GM12878 (cell line): Measurements from ENCODE around the gene RBM6. TPM values are rescaled to one million over a fixed set of nuclear protein-coding genes. Genes with fewer than 3 reads are reported as not detected.

Source experiments
- ATAC-seq: fragments of 200-7000 bp; cut with Tn5 transposase; 3 replicates; pipeline ENCODE4 v1.9.1; 2020; ENCODE audit warnings: mild to moderate bottlenecking, moderate library complexity
- BruUV-seq: library from RNA; stranded (reverse); fragments of 400-500 nt; replicated peaks from 2 replicates; lab custom pipeline; 2021; lab: Mats Ljungman, UMichigan
- CTCF ChIA-PET: fragments of 300-600 bp; sonication (Branson Sonifier 250); formaldehyde crosslinking; extraction: SDS; loops from one replicate; lab custom pipeline; 2021; ENCODE audit warnings: inconsistent platforms; lab: Yijun Ruan, JAX
- POLR2A ChIA-PET: fragments of 350-600 bp; formaldehyde crosslinking; extraction: SDS; loops from one replicate; lab custom pipeline; 2021; ENCODE audit warnings: inconsistent platforms; lab: Charles Lee
- RAD21 ChIA-PET: fragments of 300-600 bp; sonication (Branson Sonifier 250); formaldehyde crosslinking; loops from one replicate; lab custom pipeline; 2023; ENCODE audit warnings: antibody characterized with exemption; ENCODE audit not compliant: unreplicated experiment; lab: Charles Lee
- SMC1A ChIA-PET: fragments of 300-600 bp; sonication (Branson Sonifier 250); formaldehyde crosslinking; loops from one replicate; lab custom pipeline; 2023; ENCODE audit not compliant: unreplicated experiment, uncharacterized antibody; lab: Charles Lee
- DNase-seq: peaks from one replicate; pipeline ENCODE4 v3.0.0-alpha.2; 2011; ENCODE audit warnings: low read depth, low spot score
- FAIRE-seq: peaks from 3 replicates; lab custom pipeline; 2011; peaks lifted over from hg19 to GRCh38; lab: Jason Lieb, UNC
- H2AFZ ChIP-seq: 2 replicates; pipeline ENCODE4 v1.6.0; 2011; ENCODE audit warnings: low read depth, low read length, control low read depth; ENCODE audit not compliant: control insufficient read depth
- H3K27ac ChIP-seq: 2 replicates; pipeline ENCODE4 v1.5.1; 2011; ENCODE audit warnings: control low read depth; ENCODE audit not compliant: control insufficient read depth, insufficient read depth
- H3K27me3 ChIP-seq, 2 experiments: replicated peaks in 1 of 2; 2 replicates each; pipeline versions ENCODE4 v1.6.0 to v1.6.1; 2011; ENCODE audit warnings: low read length in 1 of 2; ENCODE audit not compliant: control insufficient read depth in 2 of 2, insufficient read depth in 2 of 2
- H3K36me3 ChIP-seq, 2 experiments: 2 replicates each; pipeline ENCODE4 v1.5.1; 2011; ENCODE audit warnings: low read length in 1 of 2; ENCODE audit not compliant: control insufficient read depth in 2 of 2, insufficient read depth in 2 of 2
- H3K4me1 ChIP-seq: 2 replicates; pipeline ENCODE4 v1.6.1; 2011; ENCODE audit warnings: mild to moderate bottlenecking, low read length, moderate library complexity, mixed read lengths; ENCODE audit not compliant: control insufficient read depth, insufficient read depth
- H3K4me2 ChIP-seq: 2 replicates; pipeline ENCODE4 v1.6.0; 2011; ENCODE audit warnings: control low read depth; ENCODE audit not compliant: control insufficient read depth, insufficient read depth
- H3K4me3 ChIP-seq: fragments of 200-600 bp; sonication (generic); 2 replicates; pipeline ENCODE4 v1.5.1; 2016
- H3K79me2 ChIP-seq: 2 replicates; pipeline ENCODE4 v1.6.0; 2011; ENCODE audit warnings: low read length; ENCODE audit not compliant: control insufficient read depth, insufficient read depth
- H3K9ac ChIP-seq: 2 replicates; pipeline ENCODE4 v1.8.0; 2011; ENCODE audit warnings: low read length, control low read depth, mixed read lengths; ENCODE audit not compliant: control insufficient read depth, insufficient read depth
- H3K9me3 ChIP-seq: replicated peaks from 3 replicates; pipeline ENCODE4 v1.5.1; 2011; ENCODE audit warnings: mild to moderate bottlenecking, low read length; ENCODE audit not compliant: control insufficient read depth, insufficient read depth
- H4K20me1 ChIP-seq: 2 replicates; pipeline ENCODE4 v1.6.0; 2011; ENCODE audit not compliant: control insufficient read depth, insufficient read depth
- ATF7 ChIP-seq: fragments of 450-650 bp; IDR thresholded peaks from 2 replicates; pipeline ENCODE4 v1.6.1; 2016; ENCODE audit warnings: low read depth, mild to moderate bottlenecking
- CBFB ChIP-seq: IDR thresholded peaks from 2 replicates; pipeline ENCODE4 v1.6.1; 2016; ENCODE audit warnings: antibody characterized with exemption, low read depth
- CBX5 ChIP-seq: sonication (generic); IDR thresholded peaks from 2 replicates; pipeline ENCODE4 v1.6.1; 2016; ENCODE audit warnings: low read depth, moderate library complexity, mild to moderate bottlenecking, inconsistent platforms
- HDGF ChIP-seq: fragments of 450-650 bp; IDR thresholded peaks from 2 replicates; pipeline ENCODE4 v1.6.1; 2016; ENCODE audit warnings: antibody characterized with exemption
- MAX ChIP-seq: IDR thresholded peaks from 2 replicates; pipeline ENCODE4 v1.6.1; 2012; ENCODE audit warnings: low read depth, low read length, improper control_type of control experiment
- NFXL1 ChIP-seq: fragments of 450-650 bp; IDR thresholded peaks from 2 replicates; pipeline ENCODE4 v1.6.1; 2017; ENCODE audit warnings: antibody characterized with exemption, mild to moderate bottlenecking, borderline replicate concordance
- ZNF217 ChIP-seq: fragments of 450-650 bp; IDR thresholded peaks from 2 replicates; pipeline ENCODE4 v1.6.1; 2017; ENCODE audit warnings: antibody characterized with exemption, mild to moderate bottlenecking
- ZNF687 ChIP-seq: fragments of 450-650 bp; IDR thresholded peaks from 2 replicates; pipeline ENCODE4 v1.6.1; 2017; ENCODE audit warnings: mild to moderate bottlenecking, moderate library complexity
- in situ Hi-C: fragments of 300-500 bp; cut with MboI; formaldehyde crosslinking; loops from 9 replicates; pipeline ENCODE4 v1.14.3; 2018; ENCODE audit warnings: mixed read lengths
- intact Hi-C: fragments of 100-400 bp; cut with micrococcal nuclease; formaldehyde crosslinking; loops from one replicate; pipeline ENCODE4 v1.14.2; 2022; ENCODE audit not compliant: unreplicated experiment
- polyA plus RNA-seq, 11 experiments: library from polyadenylated mRNA; depleted of rRNA in 4 of 11; unstranded in 6 of 11; stranded (reverse) in 5 of 11; fragments of >200 nt; fragmentation: Nextera tagmentation in 4 of 11; fragmentation: Illumina TruSeq in 1 of 11; extraction: Ambion mirVana in 4 of 11; extraction: Trizol in 1 of 11; gene quantifications; 1 replicate in 1 of 11; 2 replicates in 10 of 11; pipeline versions ENCODE4 v1.2.1 to v1.2.3, GENCODE V29; 2011 to 2016; ENCODE audit warnings: inconsistent platforms in 2 of 11, missing spikeins in 2 of 11, low read depth in 1 of 11
- total RNA-seq, 4 experiments: library from RNA; depleted of rRNA in 3 of 4; stranded (reverse); fragments of >200 nt in 3 of 4; fragmentation: Illumina TruSeq in 1 of 4; extraction: Trizol in 1 of 4; gene quantifications; 2 replicates each; pipeline versions ENCODE4 v1.2.1 to v1.2.3, GENCODE V29; 2013 to 2021

RBM6 gene
- total and polyA plus RNA-seq, 10 of the 15 experiments (the other 5 are each of a cell fraction or from before 2014, with no cell fraction given) = 45.3 to 103 (median 81.3) TPM

GRCh38 chr3:50050361-50050760, 110.4 kb downstream of the RBM6 start:
- in situ Hi-C loops (no loop called here), intact Hi-C loops (no loop called here)
- Histone ChIP-seq H4K20me1 (no peaks in the 10 kb centered on the region), H3K27ac (no peak overlapping the region), H3K4me2 (no peak overlapping the region), H3K27me3 (no peaks in the 10 kb centered on the region), H3K9ac (no peak overlapping the region), H3K4me3 (no peak overlapping the region), H2AFZ (no peak overlapping the region), H3K79me2 (no peaks in the 10 kb centered on the region), H3K36me3 (peaks cover 4 to 10% of the 10 kb centered on the region in 2 experiments; a peak in 3 of 4 replicates), H3K4me1 (no peaks in the 10 kb centered on the region), H3K9me3 (no peaks in the 10 kb centered on the region)
- TF ChIP-seq CBX5 (no peak), MAX (no peak), ZNF217 (no peak), ATF7 (no peak), ZNF687 (no peak), HDGF (no peak), NFXL1 (no peak), CBFB (no peak)
- FAIRE-seq = no peak
- no peak for DNase-seq
- POLR2A ChIA-PET = interaction anchor here (0.6 kb wide), 1 partner anchor 399 kb away, joined by 3 read pairs; no protein-coding TSS in a partner anchor
- CTCF ChIA-PET = interaction anchor here (0.5 kb wide), 1 partner anchor 607 kb away, joined by 3 read pairs; no protein-coding TSS in a partner anchor
- no peak for ATAC-seq
- SMC1A ChIA-PET = no interaction called here
- BruUV-seq = no TSS peak
- RAD21 ChIA-PET = no interaction called here
